ENCODE data around the gene PGBD2. TPM values are rescaled to one million over a fixed set of nuclear protein-coding genes. Genes with fewer than 3 reads are reported as not detected.
"Not testable (repeated sequence)": the region's sequence is repeated elsewhere in the genome, so short reads cannot be mapped to it uniquely, and the experiment has no call there.

Gene PGBD2
- total RNA-seq, 1 experiment from 2014 or later: 5.3 TPM

- CTCF ChIA-PET: no interaction called here
- TF ChIP-seq EZH2 (IDR thresholded peaks at IDR 0.05; ENCODE audit: low read depth) (no peak), CTCF (conservative IDR thresholded peaks at IDR 0.05) (no peak)
- no peaks in the 10 kb centered on the region for H3K9me2 ChIP-seq (ENCODE audit: insufficient read depth)
- H3K27ac ChIP-seq: peak overlapping the region; percentile 83
- peak overlapping the region; percentile 68 for H3K4me2 ChIP-seq
- H4K20me1 ChIP-seq (ENCODE audit: insufficient read depth): no peaks in the 10 kb centered on the region; the same call in 1 of the 2 replicates
- POLR2A ChIA-PET (ENCODE audit: unreplicated experiment): interaction anchor here (0.5 to 0.6 kb wide), 2 partner anchors 11 to 48 kb away, joined by 3 to 4 read pairs; partner anchors contain the start of gene SH3BP5L
- H3K27me3 ChIP-seq (ENCODE audit: insufficient read depth, low read depth): no peaks in the 10 kb centered on the region
- no peaks in the 10 kb centered on the region for H3K79me2 ChIP-seq (ENCODE audit: low read depth)
- intact Hi-C loops (cut with micrococcal nuclease; ENCODE audit: unreplicated experiment): loop anchor here (1.0 kb wide), 4 partner anchors 15 to 48 kb away; partner anchors contain the start of genes PGBD2, ZNF672 and ZNF692
- peak; percentile 76 to 86 for DNase-seq
- H3K36me3 ChIP-seq (ENCODE audit: low read depth): no peaks in the 10 kb centered on the region
- H2AFZ ChIP-seq: no peak overlapping the region; the same call in 1 of the 2 replicates
- no peaks in the 10 kb centered on the region for H3K9me3 ChIP-seq (ENCODE audit: insufficient read depth, low read depth)
- H3K4me1 ChIP-seq (replicated peaks; ENCODE audit: insufficient read depth): peaks cover 10% of the 10 kb centered on the region
- no TSS peak for BruUV-seq (replicated peaks)
- peak overlapping the region; percentile 75; the same call in 1 of the 2 replicates for H3K4me3 ChIP-seq
- H3F3A ChIP-seq (ENCODE audit: insufficient read depth, low read depth): peaks cover 23% of the 10 kb centered on the region
Observed at GRCh38 chr1:248873993-248874533, 32.0 kb upstream of the PGBD2 start.

- H3K9me2 ChIP-seq (ENCODE audit: insufficient read depth): no peaks in the 10 kb centered on the region
- no peaks in the 10 kb centered on the region for H3K4me1 ChIP-seq (replicated peaks; ENCODE audit: insufficient read depth)
- no TSS peak for BruUV-seq (replicated peaks)
Observed at GRCh38 chr1:248881261-248881660, 24.8 kb upstream of the PGBD2 start.

GRCh38 chr1:248882427-248882826 is 23.6 kb upstream of the PGBD2 start:
- BruUV-seq (replicated peaks); CTCF ChIA-PET; DNase-seq; H3K79me2 ChIP-seq (ENCODE audit: low read depth); H3K36me3 ChIP-seq (ENCODE audit: low read depth); H3K27ac ChIP-seq; H3K9me3 ChIP-seq (ENCODE audit: insufficient read depth, low read depth); H3F3A ChIP-seq (ENCODE audit: insufficient read depth, low read depth); intact Hi-C loops (cut with micrococcal nuclease; ENCODE audit: unreplicated experiment); H3K4me3 ChIP-seq; H3K27me3 ChIP-seq (ENCODE audit: insufficient read depth, low read depth); H3K4me2 ChIP-seq; H3K4me1 ChIP-seq (replicated peaks; ENCODE audit: insufficient read depth); H2AFZ ChIP-seq; H4K20me1 ChIP-seq (ENCODE audit: insufficient read depth); H3K9me2 ChIP-seq (ENCODE audit: insufficient read depth): not testable (repeated sequence)
- POLR2A ChIA-PET (ENCODE audit: unreplicated experiment): interaction anchor here (0.5 kb wide), 1 partner anchor 28 kb away, joined by 4 read pairs; no protein-coding TSS in a partner anchor

More at GRCh38 chr1:248881261-248881660, 24.8 kb upstream of the PGBD2 start:
- no peak overlapping the region for H2AFZ ChIP-seq
- H4K20me1 ChIP-seq (ENCODE audit: insufficient read depth): no peaks in the 10 kb centered on the region
- H3K9me3 ChIP-seq (ENCODE audit: insufficient read depth, low read depth): no peaks in the 10 kb centered on the region
- no peak overlapping the region for H3K4me2 ChIP-seq
- H3K27ac ChIP-seq: no peak overlapping the region
- no peak overlapping the region for H3K4me3 ChIP-seq
- no peak for DNase-seq
- H3K79me2 ChIP-seq (ENCODE audit: low read depth): no peaks in the 10 kb centered on the region
- H3F3A ChIP-seq (ENCODE audit: insufficient read depth, low read depth): no peaks in the 10 kb centered on the region
- no peaks in the 10 kb centered on the region for H3K27me3 ChIP-seq (ENCODE audit: insufficient read depth, low read depth)
- POLR2A ChIA-PET (ENCODE audit: unreplicated experiment): interaction anchor here (0.7 kb wide), 1 partner anchor 63 kb away, joined by 3 read pairs; no protein-coding TSS in a partner anchor
- CTCF ChIA-PET: no interaction called here
- no peaks in the 10 kb centered on the region for H3K36me3 ChIP-seq (ENCODE audit: low read depth)
- intact Hi-C loops (cut with micrococcal nuclease; ENCODE audit: unreplicated experiment): no loop called here
- TF ChIP-seq CTCF (conservative IDR thresholded peaks at IDR 0.05) (no peak), EZH2 (IDR thresholded peaks at IDR 0.05; ENCODE audit: low read depth) (no peak)
